HepG2 (cell line): ENCODE measurements around the gene KLK10. TPM values are rescaled to one million over a fixed set of nuclear protein-coding genes. Genes with fewer than 3 reads are reported as not detected.

Experiments used
- ATAC-seq: fragments of 200-7000 bp; cut with Tn5 transposase; 3 replicates; pipeline ENCODE4 v1.9.1; 2020; ENCODE audit warnings: mild to moderate bottlenecking, moderate library complexity
- Bru-seq: library from RNA; stranded (reverse); fragments of 400-500 nt; gene quantifications from one replicate; lab custom pipeline; 2021; lab: Mats Ljungman, UMichigan
- BruChase-seq, 2 experiments: library from RNA; stranded (reverse); fragments of 400-500 nt; gene quantifications; one replicate each; lab custom pipeline; 2021; lab: Mats Ljungman, UMichigan
- BruUV-seq: library from RNA; stranded (reverse); fragments of 400-500 nt; replicated peaks from 2 replicates; lab custom pipeline; 2021; lab: Mats Ljungman, UMichigan
- CTCF ChIA-PET: fragments of 300-600 bp; formaldehyde crosslinking; extraction: SDS; loops from one replicate; lab custom pipeline; 2021; ENCODE audit warnings: low total read pairs, inconsistent platforms, low intra/inter-chr PET ratio; lab: Yijun Ruan, JAX
- POLR2A ChIA-PET: fragments of 350-600 bp; sonication (Branson Sonifier 250); formaldehyde crosslinking; loops from one replicate; lab custom pipeline; 2020; ENCODE audit warnings: antibody characterized with exemption, inconsistent platforms; lab: Yijun Ruan, JAX
- DNase-seq: peaks from one replicate; pipeline ENCODE4 v3.0.0-alpha.2; 2015; ENCODE audit warnings: low spot score
- FAIRE-seq: peaks from 3 replicates; lab custom pipeline; 2011; peaks lifted over from hg19 to GRCh38; lab: Jason Lieb, UNC
- H2AFZ ChIP-seq: one replicate; pipeline ENCODE4 v1.6.1; 2011; ENCODE audit warnings: low read length, inconsistent platforms
- H3K27ac ChIP-seq: fragments of 300-600 bp; 3 replicates; pipeline ENCODE4 v1.8.0; 2011; ENCODE audit warnings: mixed run types, mild to moderate bottlenecking, mixed read lengths, low read length, inconsistent platforms; ENCODE audit not compliant: insufficient read depth; ENCODE audit errors: extremely low read length
- H3K27me3 ChIP-seq, 2 experiments: fragments of 200-600 bp in 1 of 2; 2 replicates in 1 of 2; 3 replicates in 1 of 2; pipeline versions ENCODE4 v1.6.0 to v1.8.0; 2011; ENCODE audit warnings: low read length in 2 of 2, mild to moderate bottlenecking in 2 of 2, moderate library complexity in 2 of 2, inconsistent platforms in 1 of 2; ENCODE audit not compliant: insufficient read depth in 2 of 2, control insufficient read depth in 1 of 2
- H3K36me3 ChIP-seq, 2 experiments: fragments of 200-600 bp in 1 of 2; replicated peaks in 1 of 2; 2 replicates in 1 of 2; 3 replicates in 1 of 2; pipeline versions ENCODE4 v1.5.1 to v1.8.0; 2011; ENCODE audit warnings: low read length in 2 of 2, inconsistent platforms in 1 of 2; ENCODE audit not compliant: insufficient read depth in 2 of 2, control insufficient read depth in 1 of 2
- H3K4me1 ChIP-seq: 2 replicates; pipeline ENCODE4 v1.5.1; 2012; ENCODE audit warnings: low read length, inconsistent platforms; ENCODE audit not compliant: insufficient read depth
- H3K4me2 ChIP-seq: 2 replicates; pipeline ENCODE4 v1.6.0; 2011; ENCODE audit warnings: low read depth, low read length, inconsistent platforms
- H3K4me3 ChIP-seq, 3 experiments: fragments of 200-600 bp in 1 of 3; sonication (generic), shearing (Covaris generic) in 1 of 3; replicated peaks in 1 of 3; 2 replicates each; pipeline ENCODE4 v1.5.1; 2011 to 2016; ENCODE audit warnings: low read length in 3 of 3, inconsistent platforms in 2 of 3, low read depth in 2 of 3, mild to moderate bottlenecking in 2 of 3, control low read depth in 1 of 3, mixed read lengths in 1 of 3; ENCODE audit not compliant: insufficient read depth in 1 of 3
- H3K79me2 ChIP-seq: one replicate; pipeline ENCODE4 v1.6.1; 2011; ENCODE audit warnings: low read length, inconsistent platforms; ENCODE audit not compliant: insufficient read depth
- H3K9ac ChIP-seq: 2 replicates; pipeline ENCODE4 v1.6.0; 2011; ENCODE audit warnings: mild to moderate bottlenecking, low read depth, low read length, inconsistent platforms; ENCODE audit not compliant: insufficient read depth
- H3K9me3 ChIP-seq: 2 replicates; pipeline ENCODE4 v1.5.1; 2012; ENCODE audit warnings: mild to moderate bottlenecking, low read length
- H4K20me1 ChIP-seq: 2 replicates; pipeline ENCODE4 v1.6.0; 2011; ENCODE audit warnings: inconsistent platforms, mild to moderate bottlenecking, low read length, moderate library complexity; ENCODE audit not compliant: insufficient read depth
- ATF2 ChIP-seq: sonication (generic); formaldehyde crosslinking; IDR thresholded peaks from 2 replicates; pipeline ENCODE4 v1.4.0; 2020; ENCODE audit warnings: missing genetic modification reagents
- CREBL2 ChIP-seq: sonication (generic); formaldehyde crosslinking; IDR thresholded peaks from 2 replicates; pipeline ENCODE4 v1.8.1; 2023; ENCODE audit warnings: missing genetic modification reagents, mild to moderate bottlenecking, borderline replicate concordance
- CREM ChIP-seq, 2 experiments: sonication (generic) in 1 of 2; formaldehyde crosslinking in 1 of 2; IDR thresholded peaks; 2 replicates each; pipeline versions ENCODE4 v1.4.0 to v1.6.1; 2016 to 2020; ENCODE audit warnings: antibody characterized with exemption in 1 of 2, mild to moderate bottlenecking in 1 of 2, missing genetic modification reagents in 1 of 2
- EP300 ChIP-seq, 3 experiments: sonication (generic) in 1 of 3; formaldehyde crosslinking in 1 of 3; IDR thresholded peaks; 2 replicates each; pipeline versions ENCODE4 v1.5.1 to v1.6.1; 2011 to 2020; ENCODE audit warnings: low read depth in 2 of 3, low read length in 2 of 3, borderline replicate concordance in 1 of 3, improper control_type of control experiment in 1 of 3, mild to moderate bottlenecking in 1 of 3, missing genetic modification reagents in 1 of 3, moderate library complexity in 1 of 3
- HDAC1 ChIP-seq: sonication (generic); formaldehyde crosslinking; IDR thresholded peaks from 2 replicates; pipeline ENCODE4 v1.5.1; 2020; ENCODE audit warnings: mild to moderate bottlenecking, missing genetic modification reagents
- HMG20A ChIP-seq: IDR thresholded peaks from 2 replicates; pipeline ENCODE4 v1.6.1; 2016; ENCODE audit warnings: borderline replicate concordance
- KLF9 ChIP-seq: IDR thresholded peaks from 2 replicates; pipeline ENCODE4 v1.6.1; 2016; ENCODE audit warnings: low read depth
- MLLT10 ChIP-seq: sonication (generic); formaldehyde crosslinking; IDR thresholded peaks from 2 replicates; pipeline ENCODE4 v1.4.0; 2020; ENCODE audit warnings: missing genetic modification reagents
- POLR2G ChIP-seq: fragments of 200-400 bp; formaldehyde crosslinking; IDR thresholded peaks from 2 replicates; pipeline ENCODE4 v1.6.1; 2018; ENCODE audit warnings: mild to moderate bottlenecking, low read depth, low read length, moderate library complexity
- SAFB2 ChIP-seq: sonication (generic); formaldehyde crosslinking; IDR thresholded peaks from 2 replicates; pipeline ENCODE4 v1.5.1; 2020; ENCODE audit warnings: missing genetic modification reagents, low read depth, mild to moderate bottlenecking, borderline replicate concordance
- SRSF1 ChIP-seq: fragments of 200-400 bp; formaldehyde crosslinking; optimal IDR thresholded peaks from 2 replicates; pipeline ENCODE3; 2017; ENCODE audit warnings: mild to moderate bottlenecking, low read depth, low read length, moderate library complexity
- TAF15 ChIP-seq: fragments of 200-400 bp; formaldehyde crosslinking; IDR thresholded peaks from one replicate; pipeline ENCODE4 v1.6.1; 2018; ENCODE audit warnings: mild to moderate bottlenecking, low read depth, low read length; ENCODE audit not compliant: poor library complexity, severe bottlenecking
- TGIF2 ChIP-seq: IDR thresholded peaks from 2 replicates; pipeline ENCODE4 v1.6.1; 2016; ENCODE audit warnings: control low read depth, missing compliant biosample characterization
- ZKSCAN8 ChIP-seq: IDR thresholded peaks from 2 replicates; pipeline ENCODE4 v1.6.1; 2016; ENCODE audit warnings: borderline replicate concordance, missing genetic modification reagents, missing compliant biosample characterization
- ZNF224 ChIP-seq: sonication (generic); formaldehyde crosslinking; IDR thresholded peaks from 2 replicates; pipeline ENCODE4 v1.5.0; 2020; ENCODE audit warnings: mild to moderate bottlenecking, missing genetic modification reagents
- ZNF274 ChIP-seq: sonication (generic); formaldehyde crosslinking; IDR thresholded peaks from 2 replicates; pipeline ENCODE4 v1.5.1; 2020; ENCODE audit warnings: mild to moderate bottlenecking, missing genetic modification reagents
- ZNF275 ChIP-seq: sonication (generic); formaldehyde crosslinking; IDR thresholded peaks from 2 replicates; pipeline ENCODE4 v1.8.0; 2022; ENCODE audit warnings: missing genetic modification reagents, mild to moderate bottlenecking, inconsistent platforms, borderline replicate concordance
- ZNF878 ChIP-seq: sonication (generic); formaldehyde crosslinking; IDR thresholded peaks from 2 replicates; pipeline ENCODE4 v1.8.1; 2023; ENCODE audit warnings: mild to moderate bottlenecking, missing genetic modification reagents, moderate library complexity
- WGBS: methylation state at CpG from one replicate; pipeline ENCODE4 v1.1.6; 2017; ENCODE audit warnings: low lambda C conversion rate; 5-methylcytosine and 5-hydroxymethylcytosine counted together
- in situ Hi-C: cut with HindIII; loops from 2 replicates; pipeline ENCODE4 v1.10.0; 2017; ENCODE audit warnings: low pct_unique_long_range_greater_than_20kb; ENCODE audit not compliant: extremely low pct_ligation_motif_present
- intact Hi-C: fragments of 100-400 bp; cut with micrococcal nuclease; formaldehyde crosslinking; loops from one replicate; pipeline ENCODE4 v1.10.0; 2022; ENCODE audit not compliant: unreplicated experiment
- long read RNA-seq, 2 experiments: library from RNA in 1 of 2; library from polyadenylated mRNA in 1 of 2; stranded (forward) in 1 of 2; unstranded in 1 of 2; transcript quantifications; one replicate each; pipeline ENCODE4 v2.0.0, GENCODE V29; 2019 to 2022
- polyA minus RNA-seq, 3 experiments: library from RNA; depleted of rRNA, polyadenylated mRNA; stranded (reverse); fragments of >200 nt; gene quantifications; 2 replicates each; pipeline ENCODE4 v1.2.3, GENCODE V29; 2011; ENCODE audit warnings: low replicate concordance in 1 of 3
- polyA plus RNA-seq, 8 experiments: library from polyadenylated mRNA; depleted of rRNA in 3 of 8; stranded (reverse) in 7 of 8; unstranded in 1 of 8; fragments of >200 nt; fragmentation: Illumina TruSeq in 4 of 8; extraction: Trizol in 4 of 8; gene quantifications; 2 replicates each; pipeline versions ENCODE4 v1.2.1 to v1.2.3, GENCODE V29; 2011 to 2016; ENCODE audit warnings: low read depth in 4 of 8, missing spikeins in 1 of 8, mixed read lengths in 1 of 8; ENCODE audit not compliant: insufficient read depth in 1 of 8
- total RNA-seq, 5 experiments: library from RNA; depleted of rRNA; stranded (reverse); fragments of >200 nt; fragmentation: Illumina TruSeq; extraction: Trizol; gene quantifications; 2 replicates each; pipeline ENCODE4 v1.2.3, GENCODE V29; 2016; ENCODE audit warnings: low read depth in 1 of 5

Gene KLK10
- not detected in 2 replicates for total RNA-seq (2016; rRNA removed; fragmentation: Illumina TruSeq; extraction: Trizol)
- not detected in 2 replicates for total RNA-seq (2016; cell fraction: cytosol; rRNA removed; fragmentation: Illumina TruSeq; extraction: Trizol; ENCODE audit: low read depth)
- total RNA-seq (2016; cell fraction: insoluble cytoplasmic fraction; rRNA removed; fragmentation: Illumina TruSeq; extraction: Trizol), result not detected in 2 replicates
- total RNA-seq (2016; cell fraction: membrane; rRNA removed; fragmentation: Illumina TruSeq; extraction: Trizol), result not detected in 2 replicates
- total RNA-seq (2016; cell fraction: nucleus; rRNA removed; fragmentation: Illumina TruSeq; extraction: Trizol), result not detected in 2 replicates
- polyA plus RNA-seq (2011; rRNA removed), result not detected in 2 replicates
- not detected in 2 replicates for polyA plus RNA-seq (2011; cell fraction: cytosol; rRNA removed)
- not detected in 2 replicates for polyA plus RNA-seq (2011; cell fraction: nucleus; rRNA removed)
- not detected in 2 replicates for polyA plus RNA-seq (2012)
- not detected in 2 replicates for polyA plus RNA-seq (2016; cell fraction: cytosol; fragmentation: Illumina TruSeq; extraction: Trizol; ENCODE audit: low read depth)
- polyA plus RNA-seq (2016; cell fraction: insoluble cytoplasmic fraction; fragmentation: Illumina TruSeq; extraction: Trizol; ENCODE audit: low read depth), result not detected in 2 replicates
- polyA plus RNA-seq (2016; cell fraction: membrane; fragmentation: Illumina TruSeq; extraction: Trizol; ENCODE audit: low read depth), result not detected in 2 replicates
- polyA plus RNA-seq (2016; cell fraction: nucleus; fragmentation: Illumina TruSeq; extraction: Trizol; ENCODE audit: insufficient read depth, low read depth), result not detected in 2 replicates
- polyA minus RNA-seq (2011; rRNA and poly(A)+ RNA removed; ENCODE audit: low replicate concordance), result not detected in 2 replicates
- not detected in 2 replicates for polyA minus RNA-seq (2011; cell fraction: cytosol; rRNA and poly(A)+ RNA removed)
- polyA minus RNA-seq (2011; cell fraction: nucleus; rRNA and poly(A)+ RNA removed), result not detected in 2 replicates
- not detected for Bru-seq, nascent RNA
- BruChase-seq, experiment 1, labeled RNA remaining after a 6-hour chase, result not detected
- BruChase-seq, experiment 2, labeled RNA remaining after a 2-hour chase, result not detected
- long read RNA-seq, experiment 1, result 0 reads
- long read RNA-seq, experiment 2, result 0 reads

GRCh38 chr19:51019544-51019925, at the start of gene KLK10:
KLK10 (minus strand) TSS chr19:51019709; CDS start chr19:51019130, 579 bp downstream.
- POLR2A ChIA-PET, result no interaction called here
- Histone ChIP-seq H3K27ac (no peak within 1 kb of the TSS), H2AFZ (no peak within 1 kb of the TSS), H3K4me1 (0 out of 2 replicates have a peak, but pooled peaks cover 4% of the 10 kb centered on the region), H3K9ac (no peak within 1 kb of the TSS), H3K36me3 (no peaks in the 10 kb centered on the region), H3K4me3 (peak within 1 kb of the TSS in 2 of 3 experiments; percentile 10 to 50; a peak in 2 of 6 replicates), H3K27me3 (peaks cover 5 to 41% of the 10 kb centered on the region in 2 experiments; a peak in 4 of 5 replicates), H3K9me3 (no peaks in the 10 kb centered on the region), H3K79me2 (no peaks in the 10 kb centered on the region), H4K20me1 (no peaks in the 10 kb centered on the region), H3K4me2 (peak within 1 kb of the TSS; percentile 39; the same call in 1 of the 2 replicates)
- DNase-seq (no peak), ATAC-seq (no peak), FAIRE-seq (no peak)
- 7% methylated on average over 6 of the region's 14 CpGs for WGBS
- intact Hi-C loops, result loop anchor here (10.0 kb wide), 1 partner anchor 85 kb away; no protein-coding TSS in a partner anchor
- in situ Hi-C loops, result loop anchor here (5.0 kb wide), 2 partner anchors 73 to 87 kb away; no protein-coding TSS in a partner anchor
- BruUV-seq, result no TSS peak
- CTCF ChIA-PET, result no interaction called here
- TF ChIP-seq ZNF878 (CRISPR knock-in tag) (no peak), HDAC1 (CRISPR knock-in tag) (no peak), TGIF2 (CRISPR knock-in tag) (no peak), ATF2 (no peak), CREBL2 (CRISPR knock-in tag) (no peak), TAF15 (no peak), MLLT10 (CRISPR knock-in tag) (no peak), KLF9 (CRISPR knock-in tag) (no peak), EP300 (IDR thresholded peaks at IDR 0.05; ENCODE audit: low read depth in 2 of 2, low read length in 2 of 2) (no peak), EP300 (CRISPR knock-in tag; IDR thresholded peaks at IDR 0.05; ENCODE audit: borderline replicate concordance) (no peak), CREM (IDR thresholded peaks at IDR 0.05) (no peak), CREM (CRISPR knock-in tag; IDR thresholded peaks at IDR 0.05) (no peak), ZNF274 (CRISPR knock-in tag) (no peak), HMG20A (CRISPR knock-in tag) (no peak), SRSF1 (no peak), ZKSCAN8 (CRISPR knock-in tag) (no peak), SAFB2 (CRISPR knock-in tag) (no peak), POLR2G (no peak), ZNF224 (CRISPR knock-in tag) (no peak), ZNF275 (CRISPR knock-in tag) (no peak)
